H1 (cell line): Measurements from ENCODE around the gene SMO. TPM values are rescaled to one million over a fixed set of nuclear protein-coding genes. Genes with fewer than 3 reads are reported as not detected.
"Not testable (repeated sequence)": the region's sequence is repeated elsewhere in the genome, so short reads cannot be mapped to it uniquely, and the experiment has no call there.

Experiments used
- CTCF ChIA-PET: fragments of 300-600 bp; sonication (Branson Sonifier 250); formaldehyde crosslinking; loops from one replicate; lab custom pipeline; 2021; ENCODE audit not compliant: partially characterized antibody; lab: Charles Lee
- POLR2A ChIA-PET: fragments of 300-600 bp; sonication (Branson Sonifier 250); formaldehyde crosslinking; loops from one replicate; lab custom pipeline; 2021; ENCODE audit warnings: inconsistent platforms; ENCODE audit not compliant: partially characterized antibody; lab: Charles Lee
- DNase-seq, 2 experiments: peaks; one replicate each; pipeline versions ENCODE4 v3.0.0 to v3.0.0-alpha.2; 2010 to 2022; ENCODE audit warnings: low spot score in 2 of 2, low read depth in 1 of 2, mixed read lengths in 1 of 2
- FAIRE-seq: peaks from 2 replicates; lab custom pipeline; 2011; peaks lifted over from hg19 to GRCh38; lab: Jason Lieb, UNC
- H2AFZ ChIP-seq: 2 replicates; pipeline ENCODE4 v1.8.1; 2012; ENCODE audit warnings: low read length, inconsistent platforms
- H2AK5ac ChIP-seq: 2 replicates; pipeline ENCODE4 v1.6.1; 2013; ENCODE audit warnings: low read depth, low read length
- H2BK120ac ChIP-seq: replicated peaks from 2 replicates; pipeline ENCODE3; 2013; ENCODE audit warnings: low read depth, low read length, inconsistent platforms
- H2BK12ac ChIP-seq: 2 replicates; pipeline ENCODE4 v1.6.1; 2013; ENCODE audit warnings: low read depth, low read length
- H2BK15ac ChIP-seq: 2 replicates; pipeline ENCODE4 v1.6.1; 2013; ENCODE audit warnings: low read length
- H2BK20ac ChIP-seq: 2 replicates; pipeline ENCODE4 v1.6.1; 2013; ENCODE audit warnings: low read length
- H2BK5ac ChIP-seq: 2 replicates; pipeline ENCODE4 v1.6.1; 2013; ENCODE audit warnings: low read depth, low read length
- H3K14ac ChIP-seq: 2 replicates; pipeline ENCODE4 v1.6.1; 2013; ENCODE audit warnings: inconsistent platforms; ENCODE audit not compliant: insufficient read length
- H3K18ac ChIP-seq: 2 replicates; pipeline ENCODE4 v1.6.1; 2013; ENCODE audit warnings: low read length; ENCODE audit errors: extremely low read depth
- H3K23ac ChIP-seq: 2 replicates; pipeline ENCODE4 v1.6.1; 2013; ENCODE audit warnings: inconsistent platforms; ENCODE audit not compliant: insufficient read length
- H3K23me2 ChIP-seq: 2 replicates; pipeline ENCODE4 v1.6.1; 2013; ENCODE audit warnings: low read depth, low read length
- H3K27ac ChIP-seq: 2 replicates; pipeline ENCODE4 v1.6.1; 2011; ENCODE audit warnings: low read depth, low read length, inconsistent platforms
- H3K27me3 ChIP-seq, 4 experiments: replicated peaks in 1 of 4; 1 replicate in 1 of 4; 2 replicates in 3 of 4; pipeline versions ENCODE4 v1.6.1 to v1.8.1; 2011 to 2013; ENCODE audit warnings: low read length in 3 of 4, mild to moderate bottlenecking in 3 of 4, inconsistent platforms in 2 of 4, mixed read lengths in 2 of 4, moderate library complexity in 1 of 4; ENCODE audit not compliant: control insufficient read depth in 3 of 4, insufficient read depth in 3 of 4; ENCODE audit errors: extremely low read depth in 1 of 4
- H3K36me3 ChIP-seq, 4 experiments: 2 replicates each; pipeline versions ENCODE4 v1.6.1 to v1.8.1; 2011 to 2013; ENCODE audit warnings: mild to moderate bottlenecking in 4 of 4, low read length in 3 of 4, moderate library complexity in 2 of 4, control low read depth in 1 of 4, inconsistent platforms in 1 of 4; ENCODE audit not compliant: insufficient read depth in 4 of 4, control insufficient read depth in 2 of 4
- H3K4ac ChIP-seq: replicated peaks from 2 replicates; pipeline ENCODE3; 2013; ENCODE audit warnings: low read length, low read depth, mixed read lengths, inconsistent platforms; ENCODE audit not compliant: insufficient read length
- H3K4me1 ChIP-seq, 4 experiments: replicated peaks in 1 of 4; 1 replicate in 1 of 4; 2 replicates in 3 of 4; pipeline versions ENCODE4 v1.6.1 to v1.8.1; 2011 to 2013; ENCODE audit warnings: low read length in 3 of 4, inconsistent platforms in 2 of 4, mixed read lengths in 1 of 4; ENCODE audit not compliant: insufficient read depth in 4 of 4, control insufficient read depth in 3 of 4
- H3K4me2 ChIP-seq, 2 experiments: 2 replicates each; pipeline versions ENCODE4 v1.6.1 to v1.8.1; 2011 to 2013; ENCODE audit warnings: low read depth in 2 of 2, low read length in 2 of 2, control low read depth in 1 of 2, inconsistent platforms in 1 of 2, mild to moderate bottlenecking in 1 of 2; ENCODE audit not compliant: insufficient read depth in 1 of 2
- H3K4me3 ChIP-seq, 4 experiments: fragments of 200-600, 300-600 bp in 1 of 4; sonication (generic), shearing (Covaris generic), sonication (Bioruptor Twin) in 1 of 4; 2 replicates each; pipeline versions ENCODE4 v1.5.1 to v1.8.1; 2011 to 2016; ENCODE audit warnings: low read length in 4 of 4, low read depth in 3 of 4, control low read depth in 2 of 4, inconsistent platforms in 2 of 4, mild to moderate bottlenecking in 2 of 4, mixed read lengths in 1 of 4, moderate library complexity in 1 of 4; ENCODE audit not compliant: insufficient read depth in 2 of 4; ENCODE audit errors: extremely low read depth in 1 of 4
- H3K56ac ChIP-seq: replicated peaks from 2 replicates; pipeline ENCODE3; 2013; ENCODE audit warnings: low read depth, mild to moderate bottlenecking, mixed read lengths, low read length, inconsistent platforms; ENCODE audit not compliant: insufficient read length
- H3K79me1 ChIP-seq: 2 replicates; pipeline ENCODE4 v1.6.1; 2013; ENCODE audit warnings: low read depth, low read length, control low read depth
- H3K79me2 ChIP-seq, 2 experiments: 2 replicates each; pipeline versions ENCODE4 v1.6.1 to v1.8.1; 2012 to 2013; ENCODE audit warnings: low read length in 2 of 2, mild to moderate bottlenecking in 2 of 2, inconsistent platforms in 1 of 2; ENCODE audit not compliant: insufficient read depth in 2 of 2, control insufficient read depth in 1 of 2
- H3K9ac ChIP-seq, 4 experiments: replicated peaks in 1 of 4; 1 replicate in 1 of 4; 2 replicates in 3 of 4; pipeline versions ENCODE4 v1.6.1 to v1.8.1; 2011 to 2013; ENCODE audit warnings: low read depth in 3 of 4, low read length in 3 of 4, control low read depth in 2 of 4, mild to moderate bottlenecking in 2 of 4, moderate library complexity in 2 of 4, inconsistent platforms in 1 of 4; ENCODE audit errors: extremely low read depth in 1 of 4
- H3K9me3 ChIP-seq, 2 experiments: 2 replicates each; pipeline versions ENCODE4 v1.6.1 to v1.8.1; 2012 to 2013; ENCODE audit warnings: mild to moderate bottlenecking in 2 of 2, moderate library complexity in 2 of 2, control low read depth in 1 of 2, inconsistent platforms in 1 of 2, low read depth in 1 of 2, low read length in 1 of 2, mixed read lengths in 1 of 2; ENCODE audit not compliant: insufficient read depth in 2 of 2
- H4K20me1 ChIP-seq, 2 experiments: replicated peaks in 1 of 2; 2 replicates each; pipeline versions ENCODE3 to v1.8.1; 2011 to 2013; ENCODE audit warnings: inconsistent platforms in 2 of 2, low read length in 2 of 2, mild to moderate bottlenecking in 1 of 2; ENCODE audit not compliant: insufficient read depth in 2 of 2, control insufficient read depth in 1 of 2
- H4K5ac ChIP-seq: 2 replicates; pipeline ENCODE4 v1.6.1; 2013; ENCODE audit warnings: low read length, low read depth, mixed read lengths, inconsistent platforms; ENCODE audit not compliant: insufficient read length
- H4K8ac ChIP-seq: 2 replicates; pipeline ENCODE4 v1.8.0; 2013; ENCODE audit warnings: mild to moderate bottlenecking, moderate library complexity, low read length, inconsistent platforms; ENCODE audit not compliant: insufficient read depth; ENCODE audit errors: extremely low read depth
- H4K91ac ChIP-seq: replicated peaks from 2 replicates; pipeline ENCODE3; 2013; ENCODE audit warnings: low read length, mixed read lengths, inconsistent platforms; ENCODE audit not compliant: insufficient read length
- WGBS, 2 experiments: shearing (Covaris generic) in 1 of 2; methylation state at CpG; one replicate each; pipeline versions ENCODE4 v1.1.6 to v1.1.7; 2013 to 2015; ENCODE audit warnings: low lambda C conversion rate in 2 of 2, mixed read lengths in 2 of 2, inconsistent platforms in 1 of 2, low coverage in 1 of 2, missing lambda C conversion rate in 1 of 2; ENCODE audit not compliant: insufficient replicate concordance in 2 of 2, insufficient coverage in 1 of 2, insufficient read length in 1 of 2; ENCODE audit errors: extremely low coverage in 1 of 2, missing lambda C conversion rate in 1 of 2; 5-methylcytosine and 5-hydroxymethylcytosine counted together
- polyA plus RNA-seq, 7 experiments: library from polyadenylated mRNA; depleted of rRNA in 3 of 7; stranded (reverse) in 5 of 7; unstranded in 2 of 7; fragments of >200 nt in 5 of 7; fragments of 200-250 nt in 2 of 7; gene quantifications; 1 replicate in 5 of 7; 2 replicates in 1 of 7; 4 replicates in 1 of 7; pipeline versions ENCODE4 v1.2.1 to v1.2.3, GENCODE V29; 2011 to 2013; ENCODE audit warnings: missing spikeins in 2 of 7, mixed read lengths in 2 of 7
- total RNA-seq: library from RNA; stranded (reverse); fragmentation: NEBNext Ultra II Directional; extraction: Animal tissue kit (Norgen Biotek cat#: 25700); gene quantifications from 2 replicates; pipeline ENCODE4 v1.2.1, GENCODE V29; 2021

The SMO gene
- total and polyA plus RNA-seq, 2 of the 8 experiments (the other 6 are each of a cell fraction or from before 2014, with no cell fraction given): 64.5 to 67.6 TPM

DNA sequence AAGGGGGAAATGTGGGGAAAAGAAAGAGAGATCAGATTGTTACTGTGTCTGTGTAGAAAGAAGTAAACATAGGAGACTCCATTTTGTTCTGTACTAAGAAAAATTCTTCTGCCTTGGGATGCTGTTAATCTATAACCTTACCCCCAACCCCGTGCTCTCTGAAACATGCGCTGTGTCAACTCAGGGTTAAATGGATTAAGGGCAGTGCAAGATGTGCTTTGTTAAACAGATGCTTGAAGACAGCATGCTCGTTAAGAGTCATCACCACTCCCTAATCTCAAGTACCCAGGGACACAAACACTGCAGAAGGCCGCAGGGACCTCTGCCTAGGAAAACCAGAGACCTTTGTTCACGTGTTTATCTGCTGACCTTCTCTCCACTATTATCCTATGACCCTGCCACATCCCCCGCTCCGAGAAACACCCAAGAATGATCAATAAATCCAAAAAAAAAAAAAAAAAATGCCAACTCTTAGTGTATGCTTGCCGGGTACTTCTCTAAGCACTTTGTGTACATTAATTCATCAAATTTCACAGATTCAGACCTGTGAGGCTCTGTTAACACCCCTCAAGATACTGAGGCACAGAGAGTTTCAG lies 28.5 kb downstream of the SMO start:
- 85% methylated on average over 7 of the region's 8 CpGs; no CpG with 5 or more reads in 1 of the 2 experiments for WGBS, 2 experiments
- peaks cover 3 to 13% (median 6%) of the 10 kb centered on the region in 4 experiments for H3K36me3 ChIP-seq
- not testable (repeated sequence) for H3K4ac ChIP-seq, DNase-seq, H4K8ac ChIP-seq, H3K14ac ChIP-seq, H2AK5ac ChIP-seq, H3K27me3 ChIP-seq, FAIRE-seq, H3K23ac ChIP-seq, H3K4me1 ChIP-seq, H3K79me1 ChIP-seq, H4K91ac ChIP-seq, H2BK20ac ChIP-seq, H2BK5ac ChIP-seq, H3K4me3 ChIP-seq, H2BK120ac ChIP-seq, H3K23me2 ChIP-seq, H3K27ac ChIP-seq, H4K5ac ChIP-seq, H2BK15ac ChIP-seq, H3K79me2 ChIP-seq, H3K9ac ChIP-seq, H2AFZ ChIP-seq, H3K18ac ChIP-seq, H4K20me1 ChIP-seq, H2BK12ac ChIP-seq, H3K4me2 ChIP-seq, H3K56ac ChIP-seq
- ChIA-PET CTCF (interaction anchor here (0.6 to 10.6 kb wide), 17 partner anchors 8 to 254 kb away, joined by 3 to 258 read pairs (median 14); partner anchors contain the start of gene STRIP2), POLR2A (interaction anchor here (1.1 kb wide), 1 partner anchor 47 kb away, joined by 5 read pairs; no protein-coding TSS in a partner anchor)
- peaks cover 3 to 16% of the 10 kb centered on the region in 2 experiments; a peak in 2 of 4 replicates for H3K9me3 ChIP-seq
